ENCODE measurements around the gene ATIC. TPM values are rescaled to one million over a fixed set of nuclear protein-coding genes. Genes with fewer than 3 reads are reported as not detected.
A peak's percentile ranks its signal among the peaks of the same experiment; 100 is the strongest.

The ATIC gene
- total RNA-seq, result 53.2 TPM
- long read RNA-seq, transcript ATIC-205 (15 exons, 2,275 nt), result minor isoform, 20 of 131 reads
- long read RNA-seq, transcript ATIC-201 (16 exons, 2,213 nt), result major isoform, 88 of 131 reads
- long read RNA-seq, transcript ATIC-207 (16 exons, 2,187 nt), result minor isoform, 9 of 131 reads
- long read RNA-seq, partial matches to known transcripts, result 5 of 131 reads
- long read RNA-seq, other reads (novel, unspliced or antisense), result 9 of 131 reads

DNA sequence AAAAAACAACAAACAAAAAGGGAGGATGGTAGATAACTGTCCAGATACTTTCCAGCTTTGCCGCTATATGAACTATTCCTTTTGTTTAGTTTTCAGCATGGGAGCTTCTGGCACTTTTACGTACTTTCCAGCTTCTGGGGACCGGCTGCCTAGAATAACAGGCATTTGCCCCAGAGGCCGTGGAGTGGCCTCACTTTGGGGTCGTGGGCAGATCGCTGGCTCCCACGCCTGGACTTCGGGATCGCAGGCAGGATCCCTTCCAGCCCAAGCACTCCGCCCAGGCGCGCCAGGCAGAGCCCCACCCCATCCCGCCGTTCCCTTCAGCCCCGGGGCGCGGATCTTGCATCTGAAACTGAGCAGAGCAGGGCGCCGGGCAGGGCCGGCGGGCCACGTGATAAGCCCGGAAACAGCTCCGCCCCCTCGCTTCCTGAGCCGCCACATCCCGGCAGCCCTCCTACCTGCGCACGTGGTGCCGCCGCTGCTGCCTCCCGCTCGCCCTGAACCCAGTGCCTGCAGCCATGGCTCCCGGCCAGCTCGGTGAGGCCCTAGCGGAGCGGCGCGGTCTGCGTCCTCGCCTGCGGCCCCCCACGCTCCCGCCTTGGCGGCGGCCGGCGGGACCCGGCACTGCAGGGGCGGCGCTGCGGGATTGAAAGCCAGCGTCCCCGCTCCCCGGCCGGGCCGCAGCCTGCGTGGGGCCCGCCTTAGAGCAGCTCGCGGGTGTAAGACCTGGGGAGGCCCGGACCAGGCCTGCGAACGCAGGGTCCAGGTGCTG is at the start of gene ATIC:
ATIC (plus strand) TSS at position 435 of the 772 bp plus-strand sequence; CDS start at position 519, 84 bp downstream.
- peak; percentile 97 for DNase-seq
- ATAC-seq (ENCODE audit: poor library complexity), result peak; percentile 100
- intact Hi-C loops (cut with DNase I), result no loop called here

DNA sequence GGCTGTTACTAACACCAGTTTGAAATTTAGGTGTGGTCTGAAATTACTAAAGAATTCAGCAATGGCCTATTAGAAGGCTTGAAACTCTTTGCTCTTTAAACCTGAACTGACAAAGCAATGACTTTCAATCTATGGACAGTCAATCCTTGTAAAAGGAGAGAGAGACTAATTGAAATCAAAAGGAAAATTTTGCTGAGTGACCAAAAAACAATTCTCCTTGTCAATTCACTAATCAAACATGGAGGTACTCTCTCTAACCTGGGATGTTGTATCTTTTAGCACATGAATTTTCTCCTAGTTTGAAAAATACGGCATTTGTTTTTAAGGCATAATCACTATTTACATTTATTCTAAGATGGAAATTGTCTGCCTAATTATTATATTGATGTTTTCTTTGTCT is 49.6 kb upstream of the ATIC start:
- no peak for DNase-seq
- intact Hi-C loops (cut with DNase I), result no loop called here
- no peak for ATAC-seq (ENCODE audit: poor library complexity)

DNA sequence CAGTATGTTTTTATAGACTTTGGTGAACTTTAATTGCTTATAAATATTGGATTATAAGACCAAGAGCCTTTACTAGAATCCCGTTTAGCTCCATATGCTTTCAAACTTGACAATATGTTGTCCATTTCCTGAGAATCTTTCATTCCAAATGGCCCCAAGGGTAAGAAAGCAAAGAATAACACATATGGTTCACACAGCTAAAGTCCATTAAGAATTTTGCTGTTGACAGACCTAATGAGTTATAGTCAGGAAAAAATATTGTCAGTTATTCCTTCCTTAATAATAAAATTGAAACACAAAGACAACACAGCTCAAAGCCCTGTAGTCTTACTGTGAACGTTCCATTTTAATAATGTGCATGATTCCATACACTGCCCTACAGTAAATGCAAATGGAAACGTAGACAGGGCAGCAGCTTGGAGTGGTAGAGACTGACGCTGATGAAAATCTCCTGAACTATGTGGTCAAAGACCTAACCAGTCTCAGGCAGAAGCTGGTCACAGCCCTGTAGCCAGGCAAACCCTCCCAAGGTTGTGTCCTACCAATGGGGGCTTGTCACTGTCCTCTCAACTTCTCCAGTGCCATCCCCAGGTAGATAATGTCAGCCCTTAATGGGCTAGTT is 49.0 kb upstream of the ATIC start:
- no peak for ATAC-seq (ENCODE audit: poor library complexity)
- DNase-seq, result no peak

DNA sequence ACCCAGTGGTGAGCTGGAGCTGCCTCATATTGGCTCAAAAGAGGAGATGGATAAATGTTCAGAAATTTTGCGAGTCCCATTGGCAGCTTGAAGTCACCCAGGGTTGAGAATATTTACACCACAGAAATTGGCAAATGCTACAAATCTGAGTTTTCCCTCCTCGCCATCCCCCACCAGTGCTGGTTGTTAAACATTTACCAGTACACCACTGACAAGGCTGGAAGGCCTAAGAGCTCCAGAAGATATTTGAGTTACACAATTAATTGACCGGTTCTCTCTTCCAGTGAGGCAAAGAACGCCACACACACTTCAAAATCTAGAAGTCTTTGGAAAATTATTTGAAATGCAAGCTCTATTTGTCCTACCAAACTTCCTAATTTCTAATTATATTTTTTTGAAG is 47.5 kb upstream of the ATIC start:
- intact Hi-C loops (cut with DNase I), result no loop called here
- no peak for ATAC-seq (ENCODE audit: poor library complexity)

More for the DNA sequence above, 49.0 kb upstream of the ATIC start:
- intact Hi-C loops (cut with DNase I), result no loop called here

DNA sequence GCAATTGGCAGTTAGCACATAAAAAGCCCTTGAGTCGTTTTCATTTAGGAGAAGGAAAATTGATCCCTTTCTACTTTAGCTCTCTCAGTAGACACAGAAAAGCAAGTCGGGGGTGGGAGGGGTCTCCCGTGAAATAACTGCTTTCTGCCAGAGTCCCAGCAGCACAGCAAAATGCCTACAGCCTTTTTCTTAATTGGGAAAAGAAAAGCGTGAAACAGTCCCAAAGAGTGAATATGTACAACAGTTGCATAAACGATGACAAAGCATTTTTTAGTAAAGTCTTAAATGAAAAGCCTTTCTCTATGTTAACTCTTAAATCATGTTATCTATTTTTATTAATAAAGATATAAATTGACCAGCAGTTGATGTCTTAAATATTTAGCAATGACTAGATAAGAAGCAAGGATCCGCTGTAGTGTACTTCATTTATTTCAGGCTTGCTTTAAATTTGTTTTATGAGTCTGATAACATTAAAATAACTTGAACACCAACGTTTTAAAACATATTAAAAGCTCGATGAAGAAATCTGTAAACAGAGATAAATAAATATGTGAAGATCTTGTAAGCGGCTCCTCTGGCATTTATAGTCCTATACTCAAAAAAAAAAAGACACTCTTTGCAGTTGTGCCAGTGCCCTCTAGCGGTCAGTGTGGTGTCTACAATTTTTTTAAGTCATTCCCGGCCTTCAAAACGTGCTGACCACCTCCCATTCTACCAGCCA is 42.3 kb upstream of the ATIC start:
- DNase-seq, result peak; percentile 48
- ATAC-seq (ENCODE audit: poor library complexity), result peak; percentile 74
- intact Hi-C loops (cut with DNase I), result no loop called here

More for the DNA sequence above, 47.5 kb upstream of the ATIC start:
- no peak for DNase-seq

DNA sequence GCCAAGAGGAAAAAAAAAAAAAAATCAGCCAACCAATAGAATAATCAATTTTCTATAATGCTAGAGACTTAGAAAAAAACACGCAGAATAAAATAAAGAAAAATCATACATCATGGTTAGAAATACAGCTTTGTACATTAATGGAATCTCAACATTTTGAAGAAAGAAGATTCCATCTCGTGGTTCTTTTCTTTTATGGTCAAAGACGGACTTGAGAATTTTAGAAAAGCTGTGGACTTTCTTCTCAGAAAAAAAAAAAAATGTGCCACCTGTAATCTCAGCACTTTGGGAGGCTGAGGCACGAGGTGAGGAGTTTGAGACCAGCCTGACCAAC is 41.8 kb upstream of the ATIC start:
- intact Hi-C loops (cut with DNase I), result no loop called here
- ATAC-seq (ENCODE audit: poor library complexity) (no peak), DNase-seq (no peak)

DNA sequence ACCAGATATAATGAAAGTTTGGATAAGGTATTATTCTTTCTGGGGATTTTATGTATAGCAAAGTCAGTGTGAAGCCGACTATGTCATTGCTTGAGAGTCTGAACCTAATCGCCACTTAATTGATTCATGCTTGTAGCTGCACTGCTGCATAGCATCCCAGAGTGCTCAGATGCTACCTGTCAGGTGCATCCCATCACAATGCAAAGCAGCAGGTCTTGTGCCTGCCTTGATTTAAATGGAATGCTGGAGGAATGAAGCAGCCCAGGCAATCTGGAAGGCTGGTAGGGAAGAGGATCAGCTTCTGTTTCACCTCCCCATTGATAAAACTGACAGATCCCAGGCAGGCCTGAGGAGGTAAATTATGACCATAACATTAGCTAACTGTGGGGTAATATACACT is 40.4 kb upstream of the ATIC start:
- ATAC-seq (ENCODE audit: poor library complexity), result no peak
- intact Hi-C loops (cut with DNase I), result no loop called here

DNA sequence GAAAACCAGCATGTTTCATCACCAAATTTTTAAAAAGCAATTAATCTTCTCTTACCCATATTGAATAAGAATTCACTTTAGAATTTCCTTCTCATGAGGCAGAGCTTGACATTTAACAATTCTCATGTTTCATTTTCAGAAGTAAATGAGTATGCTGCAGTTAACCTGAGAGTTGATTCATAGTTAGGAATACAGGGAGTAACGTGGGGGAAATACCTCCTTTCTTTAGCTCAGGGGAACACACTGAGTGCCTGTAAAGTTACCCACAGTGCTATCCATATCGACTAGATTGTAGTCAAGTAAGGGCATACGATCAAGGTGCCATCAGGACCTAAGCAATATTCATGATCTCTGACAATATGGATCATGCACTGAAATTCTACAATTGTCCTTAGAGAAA is 38.9 kb upstream of the ATIC start:
- intact Hi-C loops (cut with DNase I), result no loop called here

More for the DNA sequence above, 40.4 kb upstream of the ATIC start:
- no peak for DNase-seq

DNA sequence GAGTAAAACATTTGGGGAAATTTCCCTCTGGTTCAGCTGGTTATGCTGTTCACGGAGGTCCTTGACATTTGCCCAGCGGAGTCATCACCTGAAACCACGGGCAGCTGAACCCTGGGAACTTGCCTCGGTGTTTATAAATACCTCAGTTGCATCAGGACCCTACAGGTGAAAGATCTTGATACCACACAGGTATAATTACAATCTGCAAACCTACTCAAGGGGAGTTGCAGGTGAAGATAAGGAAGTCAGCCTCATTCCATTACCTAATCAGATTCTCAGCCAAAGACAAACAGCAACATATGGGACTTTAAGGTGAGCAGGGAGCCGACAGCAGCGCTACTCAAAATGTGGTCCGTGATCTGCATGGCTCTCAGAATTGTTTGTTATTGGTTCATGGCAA is 37.0 kb upstream of the ATIC start:
- intact Hi-C loops (cut with DNase I), result no loop called here
- DNase-seq, result no peak
- no peak for ATAC-seq (ENCODE audit: poor library complexity)

More for the DNA sequence above, 38.9 kb upstream of the ATIC start:
- ATAC-seq (ENCODE audit: poor library complexity) (no peak), DNase-seq (no peak)

DNA sequence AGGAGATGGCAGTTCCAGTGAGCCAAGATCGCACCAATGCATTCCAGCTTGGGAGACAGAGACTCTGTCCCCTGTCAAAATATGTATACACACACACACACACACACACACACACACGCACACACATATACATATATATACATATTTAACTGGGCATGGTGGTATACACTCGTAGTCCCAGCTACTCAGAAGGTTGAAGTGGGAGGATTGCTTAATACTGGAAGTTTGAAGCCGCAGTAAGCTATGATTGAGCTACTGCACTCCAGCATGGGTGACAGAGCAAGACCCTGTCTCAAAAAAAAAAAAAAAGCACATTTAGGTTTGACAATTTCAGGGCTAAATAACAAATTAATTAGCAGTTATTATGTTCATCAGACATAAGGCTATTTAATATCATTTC is 36.0 kb upstream of the ATIC start:
- intact Hi-C loops (cut with DNase I), result no loop called here

DNA sequence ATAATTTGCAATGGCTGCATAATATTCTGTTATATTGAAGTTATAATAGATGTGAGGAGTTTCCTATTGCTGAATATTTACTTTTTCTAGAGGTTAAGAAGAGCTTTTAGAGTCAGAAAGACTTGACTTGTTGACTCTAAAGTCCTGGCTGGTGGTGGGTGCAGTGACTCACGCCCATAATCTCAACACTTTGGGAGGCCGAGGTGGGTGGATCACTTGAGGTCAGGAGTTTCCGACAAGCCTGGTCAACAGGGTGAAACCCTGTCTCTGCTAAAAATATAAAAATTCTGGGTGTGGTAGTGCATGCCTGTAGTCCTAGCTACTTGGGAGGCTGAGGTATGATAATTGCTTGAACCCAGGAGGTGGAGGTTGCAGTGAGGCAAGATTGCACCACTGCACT is 33.9 kb upstream of the ATIC start:
- DNase-seq (no peak), ATAC-seq (ENCODE audit: poor library complexity) (no peak)
- intact Hi-C loops (cut with DNase I), result no loop called here

More for the DNA sequence above, 36.0 kb upstream of the ATIC start:
- ATAC-seq (ENCODE audit: poor library complexity) (no peak), DNase-seq (no peak)

DNA sequence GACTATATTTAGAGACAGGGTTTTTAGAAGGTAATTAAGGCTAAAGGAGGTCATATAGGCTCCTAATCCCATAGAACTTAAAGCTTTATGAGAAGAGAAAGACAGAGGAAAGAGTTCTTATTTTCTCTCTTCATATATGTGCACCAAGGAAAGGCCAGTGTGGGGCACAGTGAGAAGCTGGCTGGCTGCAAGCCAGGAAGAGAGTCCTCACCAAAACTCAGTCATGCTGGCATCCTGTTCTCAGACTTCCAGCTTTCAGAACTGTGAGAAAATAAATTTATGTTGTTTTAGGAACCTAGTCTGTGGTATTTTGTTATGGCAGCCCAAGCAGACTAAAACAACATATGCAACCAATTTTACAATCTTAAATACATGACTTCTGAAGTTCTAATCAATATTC is 31.5 kb upstream of the ATIC start:
- intact Hi-C loops (cut with DNase I), result no loop called here
- ATAC-seq (ENCODE audit: poor library complexity), result no peak
- no peak for DNase-seq

DNA sequence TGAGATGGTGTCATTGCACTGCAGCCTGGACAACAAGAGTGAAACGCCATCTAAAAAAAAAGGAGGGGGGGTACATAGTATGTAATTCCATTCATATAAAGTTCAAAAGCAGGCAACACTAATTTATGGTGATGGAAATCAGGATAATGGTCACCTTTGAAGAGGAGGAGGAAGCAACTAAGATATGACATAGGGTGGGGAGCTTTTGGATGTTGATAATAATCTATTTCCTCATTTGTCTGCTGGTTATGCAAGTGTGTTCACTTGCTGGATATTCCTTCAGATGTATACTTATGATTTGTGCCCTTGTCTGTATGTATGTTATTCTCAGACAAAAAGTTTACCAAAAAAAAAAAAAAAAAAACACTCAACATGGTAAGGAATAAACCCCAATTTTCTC is 28.6 kb upstream of the ATIC start:
- DNase-seq (no peak), ATAC-seq (ENCODE audit: poor library complexity) (no peak)
- intact Hi-C loops (cut with DNase I), result no loop called here

DNA sequence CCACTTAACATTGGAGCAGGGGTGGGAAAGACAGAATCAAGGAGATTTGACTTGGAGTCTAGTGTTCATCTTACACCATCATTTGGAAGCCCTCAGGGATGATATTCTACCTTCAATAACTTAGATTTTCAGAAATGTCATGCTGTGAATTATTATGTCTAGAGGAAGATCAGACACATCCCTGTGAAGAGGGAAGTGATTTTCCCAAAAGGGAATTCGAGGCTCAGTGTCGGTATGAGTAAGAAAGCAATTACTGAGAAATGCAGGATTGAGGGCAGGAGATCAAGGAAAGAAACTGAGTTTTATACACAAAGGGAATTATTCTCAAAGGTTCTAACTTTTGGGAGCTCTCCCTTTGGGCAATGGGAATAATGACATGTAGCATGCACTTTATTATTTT is 25.6 kb upstream of the ATIC start:
- DNase-seq (no peak), ATAC-seq (ENCODE audit: poor library complexity) (no peak)
- intact Hi-C loops (cut with DNase I), result no loop called here

DNA sequence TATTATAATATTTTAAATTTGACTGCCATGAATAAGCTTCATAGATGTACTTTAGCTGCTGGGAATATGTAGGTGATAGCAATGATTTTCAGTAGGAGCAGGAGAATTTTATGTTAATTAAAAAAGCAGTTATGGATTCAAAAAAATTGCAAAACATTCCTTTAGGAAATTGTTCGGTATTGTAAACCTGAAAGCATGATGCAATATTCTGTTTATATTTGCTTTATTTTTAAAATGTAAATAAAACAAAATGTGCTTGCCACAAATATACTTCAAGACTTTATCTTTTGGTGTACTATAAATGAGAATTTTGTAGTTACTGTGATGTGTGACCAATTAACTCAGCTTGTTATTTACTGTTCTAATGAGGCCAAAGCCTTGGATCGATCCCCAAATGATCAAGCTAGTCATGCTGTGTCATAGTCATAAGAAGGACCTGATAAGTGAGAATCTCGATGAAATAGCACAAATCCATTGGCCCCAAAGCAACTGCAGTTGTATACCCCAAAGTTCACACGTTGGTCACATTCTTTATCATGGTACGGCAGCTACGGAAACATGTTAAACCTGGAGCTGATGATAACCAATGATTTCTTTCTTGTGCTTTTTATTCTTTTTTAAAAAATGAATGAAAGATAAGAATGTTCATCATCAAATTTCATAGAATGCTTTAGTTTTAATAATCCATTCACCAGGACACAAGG is 23.6 kb upstream of the ATIC start:
- ATAC-seq (ENCODE audit: poor library complexity) (no peak), DNase-seq (no peak)
- intact Hi-C loops (cut with DNase I), result no loop called here

DNA sequence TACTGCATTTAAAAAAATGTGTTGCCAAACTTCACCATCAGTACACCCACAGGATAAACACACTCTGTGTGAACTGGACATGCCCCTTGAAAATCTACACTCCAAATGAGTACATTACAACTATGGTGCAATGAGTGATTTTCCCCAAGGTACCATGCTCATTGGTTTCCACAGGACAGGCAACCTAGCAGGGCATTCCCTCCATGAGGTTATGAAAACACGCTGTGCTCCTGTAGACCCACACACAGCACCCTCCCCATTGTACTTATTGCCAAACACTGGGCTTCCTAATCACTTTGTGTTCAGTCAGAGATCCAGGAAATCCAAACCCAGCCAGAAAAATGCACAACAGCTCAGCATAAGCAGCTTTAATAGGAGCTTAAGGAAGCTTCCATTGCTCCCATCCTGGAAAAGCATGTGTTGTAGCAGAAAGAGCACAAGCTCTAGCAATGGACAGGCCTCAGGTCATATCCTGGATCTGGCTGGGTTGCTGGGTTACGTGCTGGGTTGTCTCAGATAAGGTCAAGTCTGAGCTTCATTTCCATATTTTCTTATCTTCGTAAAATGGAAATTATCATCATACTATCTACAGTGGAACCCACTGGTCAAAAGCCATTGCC is 20.8 kb upstream of the ATIC start:
- ATAC-seq (ENCODE audit: poor library complexity), result no peak
- no peak for DNase-seq
- intact Hi-C loops (cut with DNase I), result no loop called here

DNA sequence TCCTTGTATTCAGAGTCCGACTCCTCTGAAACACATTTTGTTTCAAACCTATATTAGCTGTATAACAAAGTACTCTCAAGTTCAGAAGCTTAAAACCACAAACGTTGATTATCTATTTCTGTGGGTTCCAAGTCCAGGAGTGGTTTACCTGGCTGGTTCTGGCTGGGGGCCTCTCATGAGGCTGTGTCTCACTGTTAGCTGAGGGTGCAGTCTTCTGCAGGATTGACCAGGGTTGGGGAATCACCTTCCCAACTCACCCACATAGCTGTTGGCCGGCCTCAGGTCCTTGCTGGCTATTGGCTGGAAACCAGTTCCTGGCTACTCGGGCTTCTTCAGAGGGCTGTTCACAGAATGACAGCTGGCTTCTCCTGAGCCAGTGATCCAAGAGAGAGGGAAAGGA is 18.0 kb upstream of the ATIC start:
- DNase-seq (no peak), ATAC-seq (ENCODE audit: poor library complexity) (no peak)
- intact Hi-C loops (cut with DNase I), result no loop called here

DNA sequence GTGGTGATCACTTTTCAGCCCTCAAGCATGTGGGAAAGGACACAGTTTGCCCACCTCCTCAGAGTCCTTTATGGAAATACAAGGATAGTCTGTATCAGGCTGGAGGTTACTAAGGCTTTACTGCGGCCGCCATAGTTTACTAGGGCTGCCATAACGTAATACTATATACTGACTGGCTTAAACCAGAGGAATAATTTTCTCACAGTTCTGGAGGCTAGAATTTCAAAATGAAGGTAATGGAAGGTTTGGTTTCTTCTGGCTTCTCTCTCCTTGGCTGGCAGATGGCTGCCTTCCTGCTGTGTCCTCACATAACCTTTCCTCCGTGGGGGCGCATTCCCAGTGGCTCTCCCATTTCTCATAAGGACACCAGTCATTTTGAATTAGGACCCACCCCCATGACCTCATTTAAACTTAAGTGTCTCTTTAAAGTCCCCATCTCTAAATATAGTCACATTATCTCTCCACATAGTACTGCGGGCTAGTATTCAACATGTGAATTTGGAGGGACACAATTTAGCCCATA is 12.5 kb upstream of the ATIC start:
- intact Hi-C loops (cut with DNase I), result no loop called here
- no peak for DNase-seq
- ATAC-seq (ENCODE audit: poor library complexity), result peak; percentile 95

Measured in Right ventricle myocardium superior (tissue), 1 donor.